Left ventricle myocardium inferior (tissue), 1 donor: ENCODE data around the gene HAND1. TPM values are rescaled to one million over a fixed set of nuclear protein-coding genes. Genes with fewer than 3 reads are reported as not detected.

Experiments
- DNase-seq: peaks from one replicate; pipeline ENCODE4 v3.0.0-alpha.2; 2020
- H3K27ac ChIP-seq: fragments of 200-600 bp; replicated peaks from 2 replicates; pipeline ENCODE4 v1.8.0; 2021
- H3K27me3 ChIP-seq: fragments of 200-600 bp; 2 replicates; pipeline ENCODE4 v1.8.0; 2021; ENCODE audit warnings: low read depth
- H3K36me3 ChIP-seq: fragments of 200-600 bp; 2 replicates; pipeline ENCODE4 v1.8.0; 2021
- H3K4me1 ChIP-seq: fragments of 200-600 bp; 2 replicates; pipeline ENCODE4 v1.8.0; 2021
- H3K4me3 ChIP-seq: fragments of 200-600 bp; 2 replicates; pipeline ENCODE4 v1.8.0; 2021; ENCODE audit warnings: mild to moderate bottlenecking, moderate library complexity
- H3K9me3 ChIP-seq: fragments of 200-600 bp; replicated peaks from 2 replicates; pipeline ENCODE4 v1.8.0; 2021
- CTCF ChIP-seq: fragments of 200-600 bp; IDR thresholded peaks from 2 replicates; pipeline ENCODE4 v1.8.0; 2021; ENCODE audit warnings: antibody characterized with exemption, mild to moderate bottlenecking, borderline replicate concordance
- intact Hi-C: fragments of 100-400 bp; cut with micrococcal nuclease; formaldehyde crosslinking; loops from one replicate; pipeline ENCODE4 v1.11.0; 2022
- total RNA-seq: library from RNA; stranded (reverse); fragmentation: NEBNext Ultra II Directional; extraction: Animal tissue kit (Norgen Biotek cat#: 25700); gene quantifications from one replicate; pipeline ENCODE4 v1.2.1, GENCODE V29; 2021
- donor health status: DM: no; HTN: yes; CAD: no; lungs with severe emphysema.

HAND1 gene
- total RNA-seq, 1 donor from 2014 or later: 26.2 TPM

- peaks cover 41% of the 10 kb centered on the region for H3K4me1 ChIP-seq
Observed at GRCh38 chr5:154482528-154483449, 4.8 kb upstream of the HAND1 start.

GRCh38 chr5:154481584-154482381, 3.8 kb upstream of the HAND1 start:
- no peak for DNase-seq
- intact Hi-C loops: no loop called here
- Histone ChIP-seq H3K36me3 (no peaks in the 10 kb centered on the region), H3K9me3 (no peaks in the 10 kb centered on the region), H3K4me3 (no peak overlapping the region), H3K27me3 (peaks cover 100% of the 10 kb centered on the region), H3K27ac (no peak overlapping the region), H3K4me1 (peaks cover 51% of the 10 kb centered on the region)
- TF ChIP-seq CTCF: no peak

More at GRCh38 chr5:154482528-154483449, 4.8 kb upstream of the HAND1 start:
- Histone ChIP-seq H3K4me3 (no peak overlapping the region), H3K27ac (no peak overlapping the region), H3K9me3 (no peaks in the 10 kb centered on the region), H3K27me3 (peaks cover 100% of the 10 kb centered on the region), H3K36me3 (no peaks in the 10 kb centered on the region)
- DNase-seq: no peak
- TF ChIP-seq CTCF: no peak
- intact Hi-C loops: no loop called here

- peaks cover 100% of the 10 kb centered on the region for H3K27me3 ChIP-seq
- intact Hi-C loops: no loop called here
Observed at GRCh38 chr5:154480847-154481246, 2.8 kb upstream of the HAND1 start.

GRCh38 chr5:154479944-154480750, 2.1 kb upstream of the HAND1 start:
- H3K36me3 ChIP-seq: no peaks in the 10 kb centered on the region
- peaks cover 100% of the 10 kb centered on the region for H3K27me3 ChIP-seq
- peaks cover 67% of the 10 kb centered on the region for H3K4me1 ChIP-seq
- intact Hi-C loops: no loop called here
- H3K9me3 ChIP-seq: no peaks in the 10 kb centered on the region
- no peak for TF ChIP-seq CTCF
- H3K4me3 ChIP-seq: no peak overlapping the region
- no peak for DNase-seq
- H3K27ac ChIP-seq: no peak overlapping the region

More at GRCh38 chr5:154480847-154481246, 2.8 kb upstream of the HAND1 start:
- no peak overlapping the region for H3K27ac ChIP-seq
- H3K4me1 ChIP-seq: peaks cover 61% of the 10 kb centered on the region
- H3K36me3 ChIP-seq: no peaks in the 10 kb centered on the region
- no peak for DNase-seq
- H3K9me3 ChIP-seq: no peaks in the 10 kb centered on the region
- TF ChIP-seq CTCF: no peak
- no peak overlapping the region for H3K4me3 ChIP-seq
